Smooth muscle cell (in vitro differentiated cells): Measurements from ENCODE around the gene GPR146. TPM values are rescaled to one million over a fixed set of nuclear protein-coding genes. Genes with fewer than 3 reads are reported as not detected.
"Not testable (repeated sequence)": the region's sequence is repeated elsewhere in the genome, so short reads cannot be mapped to it uniquely, and the experiment has no call there.

Source experiments
- DNase-seq: peaks from one replicate; lab custom pipeline; 2025; ENCODE audit not compliant: unreplicated experiment; lab: John Stamatoyannopoulos, UW
- H2AFZ ChIP-seq: fragments of 200-600 bp; sonication (generic); 2 replicates; pipeline ENCODE4 v1.6.0; 2016; ENCODE audit warnings: antibody characterized with exemption, low read depth, mild to moderate bottlenecking
- H3F3A ChIP-seq: fragments of 200-600 bp; sonication (generic); 2 replicates; pipeline ENCODE4 v1.6.0; 2017; ENCODE audit warnings: antibody characterized with exemption, low read depth
- H3K27ac ChIP-seq: fragments of 200-600 bp; sonication (generic); 2 replicates; pipeline ENCODE4 v1.5.1; 2016; ENCODE audit warnings: low read depth, mild to moderate bottlenecking
- H3K27me3 ChIP-seq: fragments of 200-600 bp; sonication (generic); 2 replicates; pipeline ENCODE4 v1.6.1; 2016; ENCODE audit warnings: low read depth, mild to moderate bottlenecking
- H3K36me3 ChIP-seq: fragments of 200-600 bp; sonication (generic); 2 replicates; pipeline ENCODE4 v1.5.1; 2016; ENCODE audit warnings: low read depth
- H3K4me1 ChIP-seq: fragments of 200-600 bp; sonication (generic); 2 replicates; pipeline ENCODE4 v1.5.1; 2016; ENCODE audit warnings: low read depth
- H3K4me2 ChIP-seq: fragments of 200-600 bp; sonication (generic); 2 replicates; pipeline ENCODE4 v1.6.0; 2016; ENCODE audit warnings: mild to moderate bottlenecking
- H3K4me3 ChIP-seq: fragments of 200-600 bp; sonication (generic); 2 replicates; pipeline ENCODE4 v1.5.1; 2016; ENCODE audit warnings: mild to moderate bottlenecking
- H3K79me2 ChIP-seq: fragments of 200-600 bp; sonication (generic); 2 replicates; pipeline ENCODE4 v1.6.0; 2016; ENCODE audit warnings: low read depth, mild to moderate bottlenecking
- H3K9ac ChIP-seq: fragments of 200-600 bp; sonication (generic); 2 replicates; pipeline ENCODE4 v1.6.0; 2016; ENCODE audit warnings: low read depth
- H3K9me3 ChIP-seq: fragments of 200-600 bp; sonication (generic); replicated peaks from 2 replicates; pipeline ENCODE4 v1.5.1; 2016; ENCODE audit warnings: low read depth
- H4K20me1 ChIP-seq: fragments of 200-600 bp; sonication (generic); 2 replicates; pipeline ENCODE4 v1.6.0; 2016; ENCODE audit warnings: low read depth
- WGBS: methylation state at CpG from one replicate; pipeline ENCODE4 v1.1.7; 2016; ENCODE audit warnings: low lambda C conversion rate; 5-methylcytosine and 5-hydroxymethylcytosine counted together
- polyA plus RNA-seq: library from polyadenylated mRNA; unstranded; fragments of >200 nt; fragmentation: Nextera tagmentation; extraction: Ambion mirVana; gene quantifications from 2 replicates; pipeline ENCODE4 v1.2.1, GENCODE V29; 2016
- total RNA-seq: library from RNA; depleted of rRNA; stranded (reverse); fragments of >200 nt; gene quantifications from 2 replicates; pipeline ENCODE4 v1.2.3, GENCODE V29; 2014
- TF ChIP-seq, protein P1 (sequence below): fragments of 200-600 bp; sonication (generic); IDR thresholded peaks from 2 replicates; pipeline ENCODE4 v1.5.1; 2017; ENCODE audit warnings: borderline replicate concordance, mild to moderate bottlenecking, antibody characterized with exemption; ENCODE audit not compliant: insufficient read depth, poor library complexity, severe bottlenecking

The GPR146 gene
- total and polyA plus RNA-seq, 2 experiments from 2014 or later = 1.8 to 2.2 TPM

GRCh38 chr7:1040233-1040632, 4.1 kb upstream of the GPR146 start:
- DNase-seq, H3K9me3 ChIP-seq, H3K27ac ChIP-seq, H3K9ac ChIP-seq, H3K79me2 ChIP-seq, H3K36me3 ChIP-seq, H2AFZ ChIP-seq, H3K27me3 ChIP-seq: not testable (repeated sequence)
- Histone ChIP-seq H3K4me3 (peak overlapping the region; percentile 20), H3K4me1 (peaks cover 21% of the 10 kb centered on the region), H3F3A (peaks cover 11% of the 10 kb centered on the region), H4K20me1 (peaks cover 43% of the 10 kb centered on the region), H3K4me2 (peak overlapping the region; percentile 70)
- 94% methylated on average over 1 of the region's 1 CpG for WGBS

DNA sequence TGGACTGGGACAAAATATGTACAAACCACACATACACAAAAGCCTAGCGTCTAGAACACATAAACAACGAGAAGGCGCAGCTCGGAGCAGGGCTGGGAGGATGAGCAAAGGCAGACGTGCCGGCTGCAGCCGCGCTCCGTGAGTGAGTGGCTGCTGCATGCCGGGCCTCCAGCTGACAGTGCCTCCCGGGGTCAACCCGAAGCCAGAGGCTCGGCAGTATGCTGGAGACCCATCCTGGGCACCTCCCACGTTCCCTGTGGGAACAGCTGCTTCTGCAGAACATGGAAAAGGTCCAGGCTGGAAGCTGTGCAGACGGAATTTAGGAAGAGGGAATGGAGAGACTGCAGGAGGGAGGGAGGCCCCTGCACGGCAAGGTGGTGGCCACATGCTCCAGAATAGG, 3.6 kb upstream of the GPR146 start:
- peak overlapping the region; percentile 70 for H3K4me2 ChIP-seq
- no peak overlapping the region for H3K9ac ChIP-seq

DNA sequence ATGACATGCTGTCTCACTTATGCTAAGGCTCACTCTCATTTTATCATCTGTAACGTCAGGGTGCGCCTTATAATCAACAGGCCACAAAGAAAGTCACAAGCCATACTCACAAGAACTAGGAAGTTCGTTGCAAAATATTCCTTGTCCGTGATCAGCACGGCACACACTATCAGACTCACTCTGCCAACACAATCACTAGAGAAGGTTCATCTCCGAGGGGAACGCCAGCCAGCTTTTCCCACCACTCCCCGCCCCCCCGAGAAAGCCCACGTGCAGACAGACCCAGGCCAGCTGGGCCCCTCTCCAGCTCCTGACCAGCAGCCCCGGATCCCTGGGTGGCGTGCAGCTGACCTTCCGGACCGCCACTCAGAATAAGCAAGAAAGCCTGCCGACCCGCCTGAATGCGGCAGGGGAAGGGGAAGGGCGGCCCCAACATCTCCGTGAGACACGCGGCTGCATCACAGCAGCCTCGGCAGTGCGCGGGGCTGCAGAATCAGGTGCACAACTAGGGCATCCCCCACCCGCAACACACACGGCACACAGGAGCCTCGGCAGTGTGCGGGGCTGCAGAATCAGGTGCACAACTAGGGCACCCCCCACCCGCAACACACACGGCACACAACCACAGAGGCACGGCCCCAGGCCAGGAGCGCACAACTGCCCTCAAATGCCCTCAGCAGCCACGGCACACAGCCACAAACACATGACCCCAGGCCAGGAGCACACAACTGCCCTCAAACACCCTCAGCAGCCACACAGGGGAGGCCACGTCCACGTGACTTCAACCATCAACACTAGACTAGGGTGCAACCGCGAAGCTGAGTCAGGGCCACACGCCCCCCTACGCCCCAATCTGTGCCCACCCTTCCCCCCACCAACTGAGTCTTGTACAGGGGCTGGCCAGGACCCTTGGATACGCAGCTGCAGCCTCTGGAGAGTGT, 2.5 kb upstream of the GPR146 start:
- no peak overlapping the region for H3K4me3 ChIP-seq
- no peaks in the 10 kb centered on the region for H3K79me2 ChIP-seq
- H4K20me1 ChIP-seq = peaks cover 58% of the 10 kb centered on the region
- TF ChIP-seq, protein P1, sequence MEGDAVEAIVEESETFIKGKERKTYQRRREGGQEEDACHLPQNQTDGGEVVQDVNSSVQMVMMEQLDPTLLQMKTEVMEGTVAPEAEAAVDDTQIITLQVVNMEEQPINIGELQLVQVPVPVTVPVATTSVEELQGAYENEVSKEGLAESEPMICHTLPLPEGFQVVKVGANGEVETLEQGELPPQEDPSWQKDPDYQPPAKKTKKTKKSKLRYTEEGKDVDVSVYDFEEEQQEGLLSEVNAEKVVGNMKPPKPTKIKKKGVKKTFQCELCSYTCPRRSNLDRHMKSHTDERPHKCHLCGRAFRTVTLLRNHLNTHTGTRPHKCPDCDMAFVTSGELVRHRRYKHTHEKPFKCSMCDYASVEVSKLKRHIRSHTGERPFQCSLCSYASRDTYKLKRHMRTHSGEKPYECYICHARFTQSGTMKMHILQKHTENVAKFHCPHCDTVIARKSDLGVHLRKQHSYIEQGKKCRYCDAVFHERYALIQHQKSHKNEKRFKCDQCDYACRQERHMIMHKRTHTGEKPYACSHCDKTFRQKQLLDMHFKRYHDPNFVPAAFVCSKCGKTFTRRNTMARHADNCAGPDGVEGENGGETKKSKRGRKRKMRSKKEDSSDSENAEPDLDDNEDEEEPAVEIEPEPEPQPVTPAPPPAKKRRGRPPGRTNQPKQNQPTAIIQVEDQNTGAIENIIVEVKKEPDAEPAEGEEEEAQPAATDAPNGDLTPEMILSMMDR = no peak
- no peak overlapping the region for H3K4me2 ChIP-seq
- 87% methylated on average over 38 of the region's 40 CpGs for WGBS
- H3K27me3 ChIP-seq = no peaks in the 10 kb centered on the region
- H3K9ac ChIP-seq = no peak overlapping the region
- peaks cover 12% of the 10 kb centered on the region for H3F3A ChIP-seq
- no peaks in the 10 kb centered on the region for H3K36me3 ChIP-seq
- H3K27ac ChIP-seq = no peak overlapping the region
- no peak overlapping the region for H2AFZ ChIP-seq
- no peak for DNase-seq
- peaks cover 24% of the 10 kb centered on the region for H3K4me1 ChIP-seq
- no peaks in the 10 kb centered on the region for H3K9me3 ChIP-seq

More for the DNA sequence above, 3.6 kb upstream of the GPR146 start:
- Histone ChIP-seq H4K20me1 (peaks cover 48% of the 10 kb centered on the region), H2AFZ (no peak overlapping the region), H3K27ac (no peak overlapping the region), H3K27me3 (no peaks in the 10 kb centered on the region), H3K36me3 (no peaks in the 10 kb centered on the region), H3K4me1 (peaks cover 22% of the 10 kb centered on the region), H3K9me3 (no peaks in the 10 kb centered on the region), H3K4me3 (peak overlapping the region; percentile 20), H3F3A (peaks cover 12% of the 10 kb centered on the region), H3K79me2 (no peaks in the 10 kb centered on the region)
- 21% methylated on average over 16 of the region's 16 CpGs for WGBS
- DNase-seq = peak; percentile 29
- TF ChIP-seq, protein P1 = no peak

DNA sequence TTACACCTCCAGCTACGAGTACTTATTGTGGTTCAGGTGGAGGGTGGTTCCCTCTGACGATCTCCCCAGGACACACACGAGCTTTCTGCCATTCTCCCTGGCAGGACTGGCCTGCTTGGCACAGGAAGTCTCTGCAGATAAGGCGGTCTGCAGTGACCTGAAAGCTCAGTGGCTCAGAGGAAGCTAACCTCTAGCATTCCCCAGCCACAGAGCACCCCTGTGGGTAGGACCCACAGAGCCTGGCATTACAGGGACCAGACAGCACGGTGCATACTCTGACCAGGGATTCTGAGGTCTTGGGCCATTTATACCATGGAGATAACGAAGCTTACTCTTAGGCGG, 1.9 kb upstream of the GPR146 start:
- Histone ChIP-seq H3F3A (peaks cover 12% of the 10 kb centered on the region), H3K4me1 (peaks cover 30% of the 10 kb centered on the region), H3K27me3 (no peaks in the 10 kb centered on the region), H3K4me3 (no peak overlapping the region), H3K9me3 (no peaks in the 10 kb centered on the region), H3K79me2 (no peaks in the 10 kb centered on the region), H4K20me1 (peaks cover 65% of the 10 kb centered on the region), H2AFZ (no peak overlapping the region), H3K4me2 (no peak overlapping the region), H3K36me3 (no peaks in the 10 kb centered on the region), H3K27ac (no peak overlapping the region), H3K9ac (no peak overlapping the region)
- WGBS = 87% methylated on average over 7 of the region's 7 CpGs
- DNase-seq = no peak
- TF ChIP-seq, protein P1 = no peak
